ENCODE data around the gene ANKRD23. TPM values are rescaled to one million over a fixed set of nuclear protein-coding genes. Genes with fewer than 3 reads are reported as not detected.

Gene ANKRD23
- total and polyA plus RNA-seq, 2 of the 4 experiments (the other 2 are of a cell fraction) = 0.54 to 1.5 TPM

- TF ChIP-seq POLR2A (IDR thresholded peaks at IDR 0.05; ENCODE audit: low read depth, low read length) (no peak), USF2 (IDR thresholded peaks at IDR 0.05; ENCODE audit: low read depth, low read length) (no peak), FOS (IDR thresholded peaks at IDR 0.05; ENCODE audit: low read depth, low read length) (no peak), SMC3 (IDR thresholded peaks at IDR 0.05; ENCODE audit: low read depth, low read length) (no peak), RFX5 (IDR thresholded peaks at IDR 0.05; ENCODE audit: low read depth, low read length) (no peak)
Measured at GRCh38 chr2:96799623-96799935, 44.2 kb downstream of the ANKRD23 start (continued).

- H3K36me3 ChIP-seq (ENCODE audit: control insufficient read depth, insufficient read depth, low read length) = peaks cover 2% of the 10 kb centered on the region
- no peaks in the 10 kb centered on the region for H3K27me3 ChIP-seq (ENCODE audit: control insufficient read depth, insufficient read depth, low read length)
- H3K4me3 ChIP-seq (ENCODE audit: insufficient read depth, low read depth, low read length) = no peak overlapping the region
- 94% methylated on average over 9 of the region's 23 CpGs; no CpG with 5 or more reads in 1 of the 2 experiments for WGBS, 2 experiments (ENCODE audit: extremely low coverage in 2 of 2, insufficient read length in 1 of 2)
- H3K56ac ChIP-seq (ENCODE audit: extremely low read depth, insufficient read depth, low read length) = no peak overlapping the region
- H3K4ac ChIP-seq (ENCODE audit: low read depth, low read length) = no peak overlapping the region
- no peak overlapping the region for H3K9ac ChIP-seq (ENCODE audit: low read depth, low read length)
- H3K27ac ChIP-seq (ENCODE audit: insufficient read depth, low read length) = no peak overlapping the region
- no peak overlapping the region for H3K23ac ChIP-seq (ENCODE audit: low read depth, low read length)
- intact Hi-C loops (cut with micrococcal nuclease) = no loop called here
- H3K18ac ChIP-seq (ENCODE audit: low read depth, low read length) = no peak overlapping the region
- ChIA-PET POLR2A (ENCODE audit: unreplicated experiment) (no interaction called here), CTCF (no interaction called here)
- no peak overlapping the region for H2BK15ac ChIP-seq (ENCODE audit: low read depth, low read length)
- no peak overlapping the region for H4K8ac ChIP-seq (ENCODE audit: low read depth in 2 of 2, low read length in 2 of 2)
- H3K14ac ChIP-seq (replicated peaks; ENCODE audit: low read depth, low read length) = no peak overlapping the region
- H2AK9ac ChIP-seq (replicated peaks; ENCODE audit: low read depth, low read length, poor library complexity) = no peak overlapping the region
- H3K79me1 ChIP-seq (ENCODE audit: low read depth in 1 of 2, low read length in 2 of 2) = no peaks in the 10 kb centered on the region
- no peaks in the 10 kb centered on the region for H3K9me3 ChIP-seq (ENCODE audit: control insufficient read depth, insufficient read depth, low read length)
- no peak overlapping the region for H2BK5ac ChIP-seq (ENCODE audit: low read depth, low read length, poor library complexity, severe bottlenecking)
- H2AFZ ChIP-seq (replicated peaks; ENCODE audit: low read length, poor library complexity) = no peak overlapping the region
- no peak overlapping the region for H4K5ac ChIP-seq (ENCODE audit: low read depth, low read length)
- dilution Hi-C loops (cut with HindIII; ENCODE audit: low sequenced_read_pairs, unreplicated experiment) = no loop called here
- ATAC-seq (ENCODE audit: low read depth) (no peak), DNase-seq (no peak)
- no peak overlapping the region for H2AK5ac ChIP-seq (ENCODE audit: low read depth, low read length)
- H3K4me2 ChIP-seq (ENCODE audit: low read depth, low read length) = no peak overlapping the region
- no peak overlapping the region for H2BK120ac ChIP-seq (ENCODE audit: low read depth, low read length)
- no peak overlapping the region for H2BK20ac ChIP-seq (ENCODE audit: low read depth, low read length)
- 0 out of 2 replicates have a peak, but pooled peaks cover 3% of the 10 kb centered on the region for H3K9me1 ChIP-seq (ENCODE audit: insufficient read depth, low read length)
- no peaks in the 10 kb centered on the region for H4K20me1 ChIP-seq (ENCODE audit: insufficient read depth, low read length)
- no TSS peak for BruUV-seq (replicated peaks)
- in situ Hi-C loops (cut with MboI; ENCODE audit: low sequenced_read_pairs) = no loop called here
- H4K91ac ChIP-seq (ENCODE audit: insufficient read depth, low read depth, low read length) = no peak overlapping the region
- H3K4me1 ChIP-seq (ENCODE audit: control insufficient read depth, insufficient read depth, low read length) = no peaks in the 10 kb centered on the region
- TF ChIP-seq ELK1 (IDR thresholded peaks at IDR 0.05; ENCODE audit: borderline replicate concordance, low read depth, low read length) (no peak), CEBPB (IDR thresholded peaks at IDR 0.05; ENCODE audit: low read depth, low read length) (no peak), MAFK (IDR thresholded peaks at IDR 0.05; ENCODE audit: low read depth, low read length) (no peak), CHD1 (IDR thresholded peaks at IDR 0.05; ENCODE audit: low read depth, low read length) (no peak), USF2 (IDR thresholded peaks at IDR 0.05; ENCODE audit: low read depth, low read length) (no peak), MAZ (IDR thresholded peaks at IDR 0.05; ENCODE audit: borderline replicate concordance, low read depth, low read length) (no peak), RAD21 (IDR thresholded peaks at IDR 0.05; ENCODE audit: low read length) (no peak), POLR2A (IDR thresholded peaks at IDR 0.05; ENCODE audit: low read depth, low read length) (no peak), RCOR1 (IDR thresholded peaks at IDR 0.05; ENCODE audit: insufficient replicate concordance, low read length) (no peak), RFX5 (IDR thresholded peaks at IDR 0.05; ENCODE audit: low read depth, low read length) (no peak), FOS (IDR thresholded peaks at IDR 0.05; ENCODE audit: low read depth, low read length) (no peak), SMC3 (IDR thresholded peaks at IDR 0.05; ENCODE audit: low read depth, low read length) (no peak), NFE2L2 (IDR thresholded peaks at IDR 0.05; ENCODE audit: low read depth, low read length) (no peak)
Measured at GRCh38 chr2:96798733-96799622, 44.8 kb downstream of the ANKRD23 start.

Data from IMR-90 (cell line).